HG03066 (cell line): Measurements from ENCODE around the gene TRAPPC2.
A peak's percentile ranks its signal among the peaks of the same experiment; 100 is the strongest.

Experiments used
- ATAC-seq: cut with Tn5 transposase; IDR thresholded peaks from one replicate; pipeline ENCODE4 v1.9.1; 2021; ENCODE audit warnings: low read depth; ENCODE audit not compliant: unreplicated experiment

Gene TRAPPC2

DNA sequence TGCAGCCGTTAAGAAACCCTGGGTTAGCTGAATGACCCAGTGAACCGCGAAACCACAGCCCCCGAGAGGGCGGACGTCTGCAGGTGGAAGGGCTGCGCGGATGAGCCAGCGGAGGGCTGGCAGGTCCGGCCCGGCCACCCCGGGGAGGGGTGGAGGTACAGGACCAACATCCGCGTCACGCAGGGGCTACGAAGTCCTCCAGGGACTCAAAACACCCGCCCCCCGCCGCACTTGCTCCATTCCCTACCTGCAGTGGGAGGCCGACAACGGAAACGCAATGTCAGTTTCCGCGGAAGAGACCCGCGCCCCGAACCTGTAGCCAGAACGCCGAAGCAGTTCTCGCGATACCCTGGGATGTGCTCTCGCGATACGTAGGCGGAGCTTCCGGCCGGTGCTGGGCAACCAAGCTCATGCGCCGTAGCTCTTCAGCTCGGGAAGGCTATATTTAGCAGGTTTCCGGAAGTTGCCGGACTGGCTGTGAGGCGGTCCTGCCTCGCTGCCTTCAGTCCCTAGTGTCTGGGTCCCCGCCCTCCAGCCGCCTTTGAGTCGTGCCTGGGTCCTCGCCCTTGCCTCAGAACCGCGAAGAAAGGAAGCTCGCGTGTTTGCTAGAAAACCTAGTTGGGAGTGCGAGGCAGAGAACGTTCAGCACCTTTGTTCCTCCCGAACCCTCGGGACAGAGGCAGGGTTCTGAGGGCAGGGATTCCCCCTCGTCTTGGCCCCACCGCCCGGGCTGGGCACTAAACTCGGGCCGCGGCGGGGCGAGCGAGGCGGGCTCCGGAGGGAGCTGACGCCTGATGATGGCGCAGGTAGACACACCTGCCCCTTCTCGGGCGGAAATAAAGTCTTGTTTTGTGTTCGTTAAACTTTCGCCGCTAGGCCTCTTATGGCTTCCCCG is at the start of gene TRAPPC2, which contains the start of gene OFD1:
Gene TRAPPC2, minus strand, starts transcription at position 343 of the 895 bp plus-strand sequence. CDS start 14,657 bp downstream, outside the sequence.
Gene OFD1, plus strand, starts transcription at position 471 of the 895 bp plus-strand sequence. Its CDS starts 324 bp downstream, at position 795.
- peak; percentile 86 for ATAC-seq

DNA sequence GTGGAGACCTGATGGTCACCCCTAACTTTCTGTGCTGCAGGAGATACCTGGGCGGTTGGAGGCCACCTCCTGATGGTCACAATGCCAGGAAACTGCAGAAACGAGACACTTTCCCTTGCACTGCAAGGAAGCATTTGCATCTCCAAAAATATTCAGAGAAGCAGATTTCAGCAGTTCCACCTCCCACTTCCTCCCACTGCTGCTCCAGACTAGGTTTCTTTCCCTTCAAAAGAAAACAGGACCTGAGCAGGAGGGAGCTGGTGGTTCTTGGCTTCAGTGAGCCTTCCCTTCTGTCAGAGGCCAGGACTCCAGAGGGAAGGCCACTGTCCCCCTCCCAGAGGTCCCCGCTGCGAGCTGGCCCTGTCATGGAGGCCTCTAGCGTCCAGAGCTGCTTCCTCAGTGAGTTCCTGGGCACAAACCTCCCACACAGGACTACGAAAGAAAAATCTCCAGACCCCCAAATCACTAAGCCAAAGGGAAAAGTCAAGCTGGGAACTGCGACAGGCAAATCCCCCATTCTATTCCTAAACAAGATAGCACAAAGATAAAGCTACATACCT is 46.5 kb upstream of the TRAPPC2 start:
- ATAC-seq: no peak

DNA sequence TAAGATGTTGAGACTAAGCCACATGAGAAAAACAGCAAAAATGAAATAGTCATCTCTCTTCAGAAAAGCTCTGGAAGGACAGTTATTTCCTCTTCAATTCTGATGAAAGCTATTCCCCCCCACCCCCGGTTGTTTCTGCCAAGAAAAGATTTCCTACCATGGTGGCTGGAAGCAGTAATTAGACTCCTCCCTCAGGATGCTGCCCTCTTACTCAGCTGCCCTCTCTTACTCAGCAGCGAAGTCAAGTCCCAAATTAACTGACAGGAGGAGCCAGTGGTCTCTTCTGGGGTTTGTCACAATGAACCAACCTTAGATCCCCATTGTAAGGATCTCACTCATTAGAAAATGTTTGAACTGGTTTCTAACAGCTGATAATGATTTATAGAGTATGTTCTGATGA is 44.5 kb upstream of the TRAPPC2 start:
- ATAC-seq: no peak

DNA sequence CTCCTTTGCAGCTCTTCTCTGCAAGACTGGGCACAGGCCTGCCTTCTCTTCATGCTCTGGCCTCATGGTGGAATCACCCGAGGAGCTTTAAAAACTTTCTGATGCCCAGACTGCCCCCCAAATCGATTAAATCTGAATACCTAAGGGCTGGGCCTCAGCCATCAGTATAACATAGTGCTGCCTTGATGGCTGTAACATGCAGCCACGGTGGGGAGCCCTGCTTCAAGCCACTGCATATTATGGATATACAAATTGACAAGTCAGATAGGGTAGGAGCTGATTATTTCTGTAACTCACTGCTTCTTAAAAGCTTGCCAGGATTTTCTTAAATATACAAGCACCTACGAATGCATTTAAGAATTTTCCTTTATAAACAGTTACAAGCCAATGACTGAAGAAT is 42.0 kb upstream of the TRAPPC2 start:
- no peak for ATAC-seq

DNA sequence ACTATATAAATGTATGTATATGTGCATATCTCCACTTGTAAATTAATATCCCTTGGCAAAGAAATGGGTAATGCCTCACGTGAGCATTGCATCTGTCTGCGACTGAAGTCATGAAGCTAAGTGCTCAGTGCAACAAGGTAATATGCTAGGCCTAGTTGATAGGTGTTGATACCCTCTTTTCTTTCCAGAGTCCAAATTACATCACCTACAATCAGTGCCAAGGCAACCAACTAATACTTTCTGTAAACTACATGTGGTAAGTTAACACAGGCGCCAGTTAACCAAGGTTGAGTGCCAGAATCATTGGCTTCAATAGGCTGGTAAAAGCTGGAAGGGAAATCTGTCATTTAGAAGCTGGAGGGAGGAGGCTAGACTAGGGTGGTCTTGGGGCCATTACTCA is 41.4 kb upstream of the TRAPPC2 start:
- no peak for ATAC-seq

DNA sequence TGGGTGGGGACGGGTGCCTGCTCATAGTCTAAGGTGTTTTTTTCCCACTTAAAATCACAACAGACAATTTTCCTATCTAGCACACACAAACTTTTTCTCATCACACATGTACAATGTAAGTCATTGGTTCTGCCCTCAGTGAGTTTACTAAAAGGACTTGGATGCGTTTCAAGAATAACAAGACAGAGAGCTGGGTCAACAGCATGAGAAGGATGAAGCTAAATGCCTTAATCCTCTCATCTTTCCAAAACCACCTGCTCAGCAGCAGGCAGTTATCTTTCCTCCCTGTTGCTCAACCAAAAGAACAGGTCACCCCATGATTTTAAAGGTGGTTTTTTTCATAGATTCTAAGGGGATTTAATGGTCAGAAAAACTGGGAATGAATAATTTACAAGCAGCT is 40.3 kb upstream of the TRAPPC2 start:
- ATAC-seq: no peak

DNA sequence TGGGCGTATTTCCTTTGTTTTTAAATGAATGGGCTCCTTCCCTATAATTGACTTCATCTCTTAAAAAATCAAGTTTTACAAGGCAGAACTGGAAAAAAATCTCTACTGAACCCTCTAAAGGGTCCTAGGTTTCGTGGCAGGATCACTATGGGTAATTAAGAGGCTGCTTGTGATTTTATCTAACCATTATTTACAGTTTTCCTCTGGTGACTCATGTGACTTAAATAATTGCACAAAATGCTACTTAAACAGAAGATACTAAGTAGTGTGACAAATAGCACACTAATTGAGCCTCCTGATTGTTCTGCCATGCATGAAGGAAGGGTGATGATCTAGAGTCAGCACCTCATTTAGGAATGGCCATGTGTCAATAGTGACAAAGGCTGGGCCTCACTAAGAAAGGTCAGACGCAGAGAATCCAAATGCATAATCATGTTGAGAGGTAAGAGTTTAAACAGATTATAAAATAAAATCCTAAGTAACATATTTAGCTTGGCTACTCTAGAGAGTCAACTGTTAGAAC is 35.7 kb upstream of the TRAPPC2 start:
- no peak for ATAC-seq

DNA sequence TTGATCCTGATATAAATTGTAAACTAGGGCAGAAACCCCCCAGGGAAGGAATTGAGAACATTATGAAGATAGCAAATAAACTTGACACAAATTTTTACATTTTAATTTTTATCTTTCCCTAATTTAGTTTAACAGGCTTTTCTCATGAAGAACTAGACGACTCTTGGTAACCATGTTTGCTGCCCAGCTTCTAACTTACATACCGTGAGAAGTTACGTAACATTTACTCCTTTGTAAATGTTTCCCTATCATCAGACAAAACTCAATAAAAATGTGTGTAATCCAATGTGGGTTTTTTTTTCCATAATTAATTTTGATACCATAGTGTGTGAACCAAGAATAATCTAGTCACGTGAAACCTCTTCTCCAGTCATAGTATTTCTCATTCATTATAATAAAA is 34.5 kb upstream of the TRAPPC2 start:
- no peak for ATAC-seq

DNA sequence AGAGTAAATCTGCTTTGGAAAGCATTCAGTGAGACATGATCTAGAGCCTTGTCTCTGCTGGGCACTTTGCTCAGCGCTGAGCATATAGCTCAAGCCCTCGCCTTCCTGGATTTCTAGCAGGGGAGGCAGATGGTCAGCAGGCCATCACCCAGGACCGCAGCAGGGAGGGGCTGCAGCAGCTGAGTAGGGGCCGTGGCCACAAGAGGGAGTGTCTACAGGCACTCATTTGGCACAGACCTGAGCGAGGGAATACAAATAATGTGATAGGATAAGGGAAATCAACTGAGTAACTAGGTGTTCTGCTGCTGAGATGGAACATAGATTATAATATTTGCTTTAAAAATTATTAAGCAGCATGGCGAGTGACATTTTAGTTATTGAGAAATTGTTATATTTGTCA is 30.3 kb upstream of the TRAPPC2 start:
- ATAC-seq: no peak

DNA sequence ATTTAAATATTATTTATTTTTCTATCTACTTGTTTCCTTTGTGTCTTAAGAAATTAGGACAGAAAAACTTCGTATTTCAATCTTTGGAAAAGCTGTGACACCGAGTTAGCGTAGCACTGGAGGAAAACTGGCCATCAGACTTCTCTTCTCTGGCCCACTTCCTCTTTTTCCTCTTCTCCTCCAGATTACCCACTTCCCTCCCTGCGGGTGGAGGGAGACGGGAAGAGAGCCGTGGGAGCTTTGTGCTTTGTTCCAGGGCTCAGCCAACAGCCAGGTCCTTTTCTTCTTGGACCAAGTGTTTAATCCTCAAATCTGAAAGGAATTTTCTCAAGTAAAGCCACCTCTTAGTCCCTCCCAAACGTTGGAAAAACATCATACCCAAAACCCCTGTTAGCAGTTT is 29.9 kb upstream of the TRAPPC2 start:
- no peak for ATAC-seq

DNA sequence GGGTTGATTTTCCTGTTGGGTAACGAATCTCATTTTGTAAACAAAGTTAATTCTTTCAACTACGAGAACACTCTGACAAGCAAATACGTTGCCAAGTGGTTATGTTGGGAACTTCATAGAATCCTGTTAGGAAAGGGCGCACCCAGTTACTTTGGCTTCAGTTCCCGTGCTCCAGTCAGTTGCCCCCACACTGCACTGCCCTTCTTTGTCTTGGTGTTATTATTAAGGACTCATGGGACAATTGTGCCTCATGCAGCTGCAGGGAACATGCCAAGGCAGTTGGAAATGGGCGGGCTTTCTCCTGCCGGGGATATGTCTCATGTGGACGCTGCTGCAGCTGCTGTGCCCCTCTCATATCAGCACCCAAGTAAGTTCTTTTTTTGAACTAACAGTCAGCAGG is 29.1 kb upstream of the TRAPPC2 start:
- ATAC-seq: no peak

DNA sequence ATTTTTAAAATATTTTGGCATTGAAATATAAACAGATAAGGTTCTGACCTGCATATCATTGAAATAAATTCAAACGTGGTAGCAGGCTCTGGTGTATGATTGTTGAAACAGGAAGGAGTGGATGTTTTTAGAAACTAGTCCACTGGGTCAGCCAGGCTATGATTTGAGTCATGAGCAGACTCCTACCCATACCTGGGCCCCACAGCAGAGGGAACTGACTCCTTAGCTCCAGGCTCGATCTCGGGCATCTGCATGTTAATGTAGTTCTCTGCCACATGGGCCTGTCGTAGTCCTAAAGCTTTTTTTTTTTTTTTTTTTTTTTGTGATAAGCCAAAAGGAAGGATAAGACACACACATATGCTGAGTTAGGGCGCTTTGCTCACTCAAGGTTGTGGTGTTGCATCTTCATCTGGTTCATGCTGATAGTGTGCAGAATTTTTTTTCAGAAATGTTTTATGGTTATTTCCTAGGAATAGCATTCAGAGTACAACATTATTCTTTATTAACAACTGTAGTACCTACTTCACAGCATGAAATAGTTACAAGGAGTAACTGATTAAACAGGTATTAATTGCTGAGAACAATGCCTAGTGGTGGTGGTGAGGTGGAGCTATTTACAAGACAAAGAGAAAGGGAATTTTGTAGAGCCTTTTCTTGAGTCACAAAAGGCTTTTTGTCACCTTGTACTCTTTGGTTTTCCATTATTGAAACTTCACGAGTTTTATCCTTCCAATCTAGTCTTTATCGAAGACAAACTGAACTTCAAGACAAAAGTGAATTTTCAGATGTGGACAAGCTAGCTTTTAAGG is 27.4 kb upstream of the TRAPPC2 start:
- ATAC-seq: no peak

DNA sequence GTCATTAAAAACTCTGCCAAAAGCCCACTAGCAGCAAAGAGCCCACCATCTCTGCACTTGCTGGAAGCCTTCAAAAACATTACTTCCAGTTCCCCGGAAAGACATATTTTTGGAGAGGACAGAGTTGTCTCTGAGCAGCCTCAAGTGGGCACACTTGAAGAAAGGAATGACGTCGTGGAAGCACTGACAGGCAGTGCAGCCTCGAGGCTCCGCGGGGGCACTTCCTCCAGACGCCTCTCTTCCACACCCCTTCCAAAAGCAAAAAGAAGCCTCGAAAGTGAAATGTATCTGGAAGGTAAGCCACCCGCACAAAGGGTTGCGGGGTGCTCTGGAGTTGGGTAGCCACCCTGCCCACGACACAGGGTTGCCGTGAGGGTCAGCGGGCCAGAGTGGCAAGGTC is 26.0 kb upstream of the TRAPPC2 start:
- ATAC-seq: no peak

DNA sequence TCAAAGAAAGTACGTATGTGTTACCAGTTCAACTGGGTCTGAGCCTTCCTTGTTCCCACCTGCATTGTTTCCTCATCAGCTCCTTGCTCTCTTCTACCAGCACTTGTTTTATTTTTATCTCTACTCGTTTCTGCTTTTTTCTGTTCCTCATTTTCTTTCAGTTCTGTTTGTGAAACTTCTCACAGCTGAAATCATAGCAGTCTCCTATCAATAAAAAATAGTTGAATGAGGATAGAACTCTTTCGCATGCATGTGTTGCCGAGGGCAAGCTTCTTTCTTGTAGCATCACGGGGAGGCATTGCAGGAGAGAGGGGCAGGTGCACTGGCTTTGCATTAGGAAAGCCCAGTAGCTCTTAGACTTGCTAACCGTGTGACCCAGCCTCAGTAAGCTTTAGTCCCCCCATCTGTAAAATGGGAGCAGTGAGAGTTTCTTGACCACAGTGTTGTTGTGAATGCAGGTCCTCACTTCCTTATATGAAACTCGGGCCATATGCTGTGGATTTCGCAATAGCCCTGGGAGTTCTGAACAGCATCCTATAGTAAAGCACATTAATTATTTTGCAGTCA is 24.8 kb upstream of the TRAPPC2 start:
- peak; percentile 69 for ATAC-seq

DNA sequence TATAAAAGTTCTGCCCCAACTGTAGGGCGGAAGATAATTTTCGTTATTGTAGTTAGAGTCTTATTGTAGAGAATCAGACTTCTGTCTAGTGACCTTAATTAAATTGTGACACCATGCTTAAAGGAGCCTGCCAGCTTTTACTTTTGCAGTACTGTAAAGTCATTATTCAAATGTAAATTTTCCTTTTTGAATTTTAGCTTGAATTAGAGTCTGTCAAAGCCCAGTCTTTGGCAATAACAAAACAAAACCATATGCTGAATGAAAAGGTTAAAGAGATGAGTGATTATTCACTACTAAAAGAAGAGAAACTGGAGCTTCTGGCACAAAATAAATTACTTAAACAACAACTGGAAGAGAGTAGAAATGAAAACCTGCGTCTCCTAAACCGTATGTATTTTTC is 22.0 kb upstream of the TRAPPC2 start:
- no peak for ATAC-seq

DNA sequence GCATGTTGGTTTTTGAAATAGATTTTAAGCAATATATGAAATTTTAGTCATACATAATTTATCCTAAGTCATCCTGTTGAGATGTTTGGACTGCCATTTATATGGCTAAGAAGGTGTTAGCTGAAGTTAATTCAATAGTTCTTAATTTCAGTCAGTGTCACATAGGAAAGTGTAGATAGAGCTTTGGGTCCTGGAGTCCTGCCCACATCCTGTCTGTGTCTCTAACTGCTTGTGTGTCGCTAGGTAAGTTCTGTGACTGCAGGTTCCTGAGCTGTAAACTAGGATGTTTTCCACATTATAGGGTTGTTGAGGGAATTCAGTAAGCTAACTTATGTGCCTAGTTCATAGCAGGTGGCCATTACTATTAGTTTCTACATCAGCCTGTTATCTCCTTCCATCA is 20.8 kb upstream of the TRAPPC2 start:
- no peak for ATAC-seq

DNA sequence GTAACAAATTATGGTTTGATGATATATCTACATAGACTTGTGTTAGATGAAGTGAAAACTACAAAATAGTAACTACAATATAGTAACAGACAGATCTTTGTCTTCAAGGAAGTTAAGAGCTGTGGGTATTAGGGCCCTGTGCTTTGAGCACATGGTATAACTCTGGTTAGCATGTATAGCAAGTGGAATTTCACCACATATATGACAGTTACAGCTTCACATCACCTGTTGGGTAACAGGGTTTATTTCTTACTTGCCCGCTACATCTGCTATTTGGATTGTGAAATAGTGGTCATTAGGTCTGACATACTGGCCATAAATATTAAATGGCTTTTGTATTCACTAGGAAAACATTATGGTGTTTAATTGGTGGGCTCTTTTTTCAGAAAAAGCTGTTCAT is 20.3 kb upstream of the TRAPPC2 start:
- ATAC-seq: no peak

DNA sequence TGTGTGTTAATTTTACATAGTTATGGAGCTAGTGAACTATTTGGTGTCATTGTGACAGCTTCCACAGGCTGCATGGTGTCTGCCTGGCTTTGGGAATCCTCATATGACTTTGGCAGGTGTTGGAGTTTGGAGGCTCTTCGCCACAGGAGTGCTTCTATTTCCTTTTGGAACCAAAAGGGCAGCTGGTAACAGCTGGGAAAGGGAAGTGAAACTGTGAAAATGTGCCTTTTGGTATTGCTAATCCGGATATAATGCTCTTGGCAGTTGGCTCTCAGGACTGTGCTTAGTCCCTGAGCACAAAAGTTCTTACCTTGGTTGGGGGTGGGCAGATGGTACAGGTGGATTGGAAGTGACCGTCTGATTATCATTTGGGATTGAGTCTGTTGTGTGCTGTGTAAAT is 18.2 kb upstream of the TRAPPC2 start:
- peak; percentile 63 for ATAC-seq

DNA sequence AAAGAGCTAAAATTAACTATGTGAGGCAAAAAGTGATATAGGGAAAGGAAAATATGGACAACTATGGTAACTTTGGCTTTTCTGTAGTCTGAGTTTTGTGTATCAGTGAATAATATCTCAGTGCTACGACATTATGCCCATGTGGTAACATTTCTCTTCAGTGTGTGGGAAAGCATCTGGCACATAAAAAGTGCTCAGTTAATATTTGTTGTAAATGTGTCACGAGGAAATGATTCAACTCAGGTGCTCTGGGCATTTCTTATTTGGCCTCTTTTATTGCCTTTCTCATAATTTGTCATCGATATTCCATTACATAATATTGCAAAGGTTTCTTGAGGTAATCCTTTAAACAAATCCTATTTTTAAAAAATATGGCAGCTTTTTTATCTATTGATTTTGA is 17.7 kb upstream of the TRAPPC2 start:
- ATAC-seq: no peak

DNA sequence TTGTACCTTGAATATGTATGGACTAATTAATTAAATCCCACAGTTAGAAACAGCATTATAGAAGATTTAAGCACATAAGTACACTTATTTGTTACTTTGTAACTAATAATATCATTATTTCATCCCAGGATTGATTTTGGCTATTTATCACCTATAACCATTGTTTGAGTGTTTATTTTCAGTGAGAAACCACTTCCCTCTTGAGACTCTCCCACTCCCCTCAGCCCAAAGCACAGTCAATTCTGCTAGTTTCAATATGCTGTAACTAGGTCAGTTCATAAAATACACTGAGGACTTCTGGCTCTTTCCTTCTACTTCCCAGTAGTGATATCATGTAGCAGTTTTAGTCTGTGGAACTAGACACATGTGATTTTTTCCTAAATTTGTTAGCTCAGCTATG is 16.4 kb upstream of the TRAPPC2 start:
- ATAC-seq: peak; percentile 54

DNA sequence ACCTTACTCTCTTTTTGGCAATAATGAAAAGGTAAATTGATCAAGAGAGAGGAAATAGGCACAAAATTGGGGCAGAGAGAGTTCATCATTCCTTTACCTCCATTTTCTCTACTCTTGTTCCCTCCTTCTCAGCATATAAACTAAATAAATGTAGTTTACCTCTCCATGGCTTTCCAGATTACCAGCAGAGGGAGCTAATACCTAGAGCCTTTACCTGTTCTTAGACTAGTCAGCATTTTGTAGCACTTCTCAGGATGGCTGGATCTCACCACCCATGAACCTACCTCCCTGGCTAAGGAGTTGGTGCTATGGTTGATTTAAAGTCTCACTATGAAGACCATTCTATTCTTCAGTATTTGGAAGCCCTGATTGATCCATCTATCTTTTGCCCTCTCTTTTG is 15.8 kb upstream of the TRAPPC2 start:
- no peak for ATAC-seq
